Osteoblast (primary cell): ENCODE measurements around the gene GRK2. TPM values are rescaled to one million over a fixed set of nuclear protein-coding genes. Genes with fewer than 3 reads are reported as not detected.
"Not testable (repeated sequence)": the region's sequence is repeated elsewhere in the genome, so short reads cannot be mapped to it uniquely, and the experiment has no call there.

ENCODE experiments used
- DNase-seq: peaks from one replicate; pipeline ENCODE4 v3.0.0; 2011; ENCODE audit warnings: low spot score, mixed read lengths; ENCODE audit not compliant: insufficient read length; ENCODE audit errors: missing footprints
- H2AFZ ChIP-seq: 2 replicates; pipeline ENCODE4 v1.6.0; 2011; ENCODE audit warnings: mild to moderate bottlenecking, low read length
- H3K27ac ChIP-seq: 2 replicates; pipeline ENCODE4 v1.5.1; 2011; ENCODE audit warnings: mild to moderate bottlenecking, low read depth, low read length, moderate library complexity
- H3K27me3 ChIP-seq: 2 replicates; pipeline ENCODE4 v1.6.0; 2012; ENCODE audit warnings: mild to moderate bottlenecking, control low read depth, inconsistent platforms, low read length, moderate library complexity; ENCODE audit not compliant: insufficient read depth
- H3K36me3 ChIP-seq: 2 replicates; pipeline ENCODE4 v1.5.1; 2011; ENCODE audit warnings: mild to moderate bottlenecking, low read length, control low read depth, moderate library complexity; ENCODE audit not compliant: insufficient read depth
- H3K4me1 ChIP-seq: 2 replicates; pipeline ENCODE4 v1.5.1; 2011; ENCODE audit warnings: mild to moderate bottlenecking, low read length, control low read depth, moderate library complexity; ENCODE audit not compliant: insufficient read depth
- H3K4me2 ChIP-seq: 2 replicates; pipeline ENCODE4 v1.6.0; 2011; ENCODE audit warnings: mild to moderate bottlenecking, low read length; ENCODE audit not compliant: insufficient read depth
- H3K4me3 ChIP-seq: fragments of 200-600 bp; sonication (generic); 3 replicates; pipeline ENCODE4 v1.5.1; 2012; ENCODE audit warnings: mild to moderate bottlenecking, low read length, inconsistent platforms; ENCODE audit not compliant: insufficient read depth
- H3K79me2 ChIP-seq: 2 replicates; pipeline ENCODE4 v1.6.0; 2012; ENCODE audit warnings: mild to moderate bottlenecking, low read length, control low read depth, inconsistent platforms; ENCODE audit not compliant: insufficient read depth
- H3K9me3 ChIP-seq: 2 replicates; pipeline ENCODE4 v1.5.1; 2011; ENCODE audit warnings: low read depth, low read length, control low read depth
- H4K20me1 ChIP-seq: 2 replicates; pipeline ENCODE4 v1.6.0; 2012; ENCODE audit warnings: mild to moderate bottlenecking, low read length, control low read depth; ENCODE audit not compliant: insufficient read depth
- total RNA-seq: library from RNA; depleted of rRNA; stranded (reverse); fragments of >200 nt; gene quantifications from 2 replicates; pipeline ENCODE4 v1.2.3, GENCODE V29; 2012
- TF ChIP-seq, protein P1 (sequence below): IDR thresholded peaks from 2 replicates; pipeline ENCODE4 v1.5.1; 2011; ENCODE audit warnings: mild to moderate bottlenecking, low read depth, low read length, moderate library complexity; ENCODE audit errors: extremely low read depth

Gene GRK2
- total RNA-seq, 1 donor: 21.4 TPM

- H3K27me3 ChIP-seq: no peaks in the 10 kb centered on the region
- peaks cover 50% of the 10 kb centered on the region for H4K20me1 ChIP-seq
- no peak overlapping the region for H3K27ac ChIP-seq
- H3K9me3 ChIP-seq: no peaks in the 10 kb centered on the region
- H3K4me1 ChIP-seq: no peaks in the 10 kb centered on the region
- TF ChIP-seq, protein P1, sequence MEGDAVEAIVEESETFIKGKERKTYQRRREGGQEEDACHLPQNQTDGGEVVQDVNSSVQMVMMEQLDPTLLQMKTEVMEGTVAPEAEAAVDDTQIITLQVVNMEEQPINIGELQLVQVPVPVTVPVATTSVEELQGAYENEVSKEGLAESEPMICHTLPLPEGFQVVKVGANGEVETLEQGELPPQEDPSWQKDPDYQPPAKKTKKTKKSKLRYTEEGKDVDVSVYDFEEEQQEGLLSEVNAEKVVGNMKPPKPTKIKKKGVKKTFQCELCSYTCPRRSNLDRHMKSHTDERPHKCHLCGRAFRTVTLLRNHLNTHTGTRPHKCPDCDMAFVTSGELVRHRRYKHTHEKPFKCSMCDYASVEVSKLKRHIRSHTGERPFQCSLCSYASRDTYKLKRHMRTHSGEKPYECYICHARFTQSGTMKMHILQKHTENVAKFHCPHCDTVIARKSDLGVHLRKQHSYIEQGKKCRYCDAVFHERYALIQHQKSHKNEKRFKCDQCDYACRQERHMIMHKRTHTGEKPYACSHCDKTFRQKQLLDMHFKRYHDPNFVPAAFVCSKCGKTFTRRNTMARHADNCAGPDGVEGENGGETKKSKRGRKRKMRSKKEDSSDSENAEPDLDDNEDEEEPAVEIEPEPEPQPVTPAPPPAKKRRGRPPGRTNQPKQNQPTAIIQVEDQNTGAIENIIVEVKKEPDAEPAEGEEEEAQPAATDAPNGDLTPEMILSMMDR: no peak
- peaks cover 16% of the 10 kb centered on the region for H3K79me2 ChIP-seq
- H3K4me2 ChIP-seq: no peak overlapping the region
- H3K36me3 ChIP-seq: peaks cover 73% of the 10 kb centered on the region
- no peak overlapping the region for H2AFZ ChIP-seq
- no peak overlapping the region for H3K4me3 ChIP-seq
- DNase-seq: peak; percentile 17
Measured at GRCh38 chr11:67255353-67255752, 10.9 kb upstream of the GRK2 start.

DNA sequence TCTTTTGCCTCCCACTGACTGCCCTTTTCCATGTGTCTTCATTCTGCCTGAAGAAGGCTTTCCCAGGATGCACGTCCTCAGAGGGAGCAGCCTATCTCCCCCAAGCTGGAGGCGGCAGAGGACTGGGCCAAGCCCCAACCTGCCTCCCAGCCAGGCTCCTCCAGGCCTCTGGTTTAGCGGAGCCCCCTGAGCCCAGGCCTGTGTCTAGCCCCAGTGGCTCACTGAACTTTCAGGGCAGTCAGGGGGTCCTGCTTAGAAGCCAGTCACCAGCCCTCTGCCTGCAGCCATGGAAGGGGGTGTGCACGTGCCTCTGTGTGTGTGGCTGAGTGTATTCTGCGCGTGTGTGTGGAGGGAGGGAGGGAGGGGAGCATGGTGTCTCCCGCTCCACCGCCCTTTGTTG lies 10.4 kb upstream of the GRK2 start:
- Histone ChIP-seq H3K4me1 (no peaks in the 10 kb centered on the region), H3K4me2 (no peak overlapping the region), H2AFZ (no peak overlapping the region), H3K27ac (no peak overlapping the region), H4K20me1 (peaks cover 45% of the 10 kb centered on the region), H3K36me3 (peaks cover 68% of the 10 kb centered on the region), H3K79me2 (peaks cover 10% of the 10 kb centered on the region), H3K4me3 (no peak overlapping the region), H3K27me3 (no peaks in the 10 kb centered on the region), H3K9me3 (no peaks in the 10 kb centered on the region)
- TF ChIP-seq, protein P1: no peak
- peak; percentile 46 for DNase-seq

- Histone ChIP-seq H3K9me3 (no peaks in the 10 kb centered on the region), H3K27me3 (no peaks in the 10 kb centered on the region), H3K79me2 (peaks cover 3% of the 10 kb centered on the region), H3K4me1 (peaks cover 3% of the 10 kb centered on the region), H4K20me1 (peaks cover 40% of the 10 kb centered on the region), H3K27ac (no peak overlapping the region), H3K4me2 (no peak overlapping the region), H3K4me3 (no peak overlapping the region), H2AFZ (no peak overlapping the region), H3K36me3 (peaks cover 60% of the 10 kb centered on the region)
- DNase-seq: peak; percentile 22
- TF ChIP-seq, protein P1: no peak
Measured at GRCh38 chr11:67256477-67257135, 9.7 kb upstream of the GRK2 start.

GRCh38 chr11:67260406-67260805 lies 5.9 kb upstream of the GRK2 start:
- peaks cover 11% of the 10 kb centered on the region for H4K20me1 ChIP-seq
- no peaks in the 10 kb centered on the region for H3K27me3 ChIP-seq
- H3K36me3 ChIP-seq: peaks cover 23% of the 10 kb centered on the region
- no peak overlapping the region for H2AFZ ChIP-seq
- H3K9me3 ChIP-seq: no peaks in the 10 kb centered on the region
- no peak overlapping the region for H3K27ac ChIP-seq
- DNase-seq: peak; percentile 68
- H3K4me2 ChIP-seq: no peak overlapping the region
- H3K79me2 ChIP-seq: no peaks in the 10 kb centered on the region
- H3K4me1 ChIP-seq: peaks cover 18% of the 10 kb centered on the region
- H3K4me3 ChIP-seq: no peak overlapping the region
- TF ChIP-seq, protein P1: no peak

- not testable (repeated sequence) for H3K27me3 ChIP-seq, H4K20me1 ChIP-seq, H3K9me3 ChIP-seq, H3K27ac ChIP-seq, H3K79me2 ChIP-seq
- H3K4me2 ChIP-seq: peak overlapping the region; percentile 94
- DNase-seq: peak; percentile 95
- peaks cover 22% of the 10 kb centered on the region for H3K4me1 ChIP-seq
- peak overlapping the region; percentile 70 for H3K4me3 ChIP-seq
- H2AFZ ChIP-seq: peak overlapping the region; percentile 74
- H3K36me3 ChIP-seq: peaks cover 17% of the 10 kb centered on the region
Measured at GRCh38 chr11:67260885-67261639, 5.2 kb upstream of the GRK2 start.
